Nephron progenitor cell (in vitro differentiated cells): ENCODE measurements around the gene ZMYND8.
"Not testable (repeated sequence)": the region's sequence is repeated elsewhere in the genome, so short reads cannot be mapped to it uniquely, and the experiment has no call there.

Experiments used
- DNase-seq: peaks from one replicate; pipeline ENCODE4 v3.0.0; 2021
- H3K27ac Mint-ChIP-seq: 2 replicates; pipeline ENCODE4 v1.8.0; 2021; ENCODE audit warnings: mild to moderate bottlenecking, moderate library complexity, mixed read lengths
- H3K27me3 Mint-ChIP-seq: 2 replicates; pipeline ENCODE4 v1.8.0; 2021; ENCODE audit warnings: mild to moderate bottlenecking, low read depth, mixed read lengths; ENCODE audit not compliant: poor library complexity
- H3K36me3 Mint-ChIP-seq: 2 replicates; pipeline ENCODE4 v1.8.0; 2021; ENCODE audit warnings: low read depth, mixed read lengths
- H3K4me1 Mint-ChIP-seq: 2 replicates; pipeline ENCODE4 v1.8.0; 2021; ENCODE audit warnings: mixed read lengths
- H3K4me3 Mint-ChIP-seq: 2 replicates; pipeline ENCODE4 v1.8.0; 2021; ENCODE audit warnings: mild to moderate bottlenecking, moderate library complexity, mixed read lengths
- H3K9me3 Mint-ChIP-seq: 2 replicates; pipeline ENCODE4 v1.8.0; 2021; ENCODE audit warnings: mild to moderate bottlenecking, moderate library complexity, mixed read lengths
- CTCF ChIP-seq: fragments of 200-600 bp; sonication (generic); IDR thresholded peaks from 2 replicates; pipeline ENCODE4 v1.5.0; 2021; ENCODE audit warnings: antibody characterized with exemption

The ZMYND8 gene

GRCh38 chr20:47356526-47357295, at the start of gene ZMYND8:
Gene ZMYND8, minus strand, starts transcription at chr20:47356699. Its CDS starts 29 bp downstream, at chr20:47356670.
- Mint-ChIP-seq H3K9me3 (no peaks in the 10 kb centered on the region), H3K4me3 (peak within 1 kb of the TSS; percentile 73), H3K4me1 (no peaks in the 10 kb centered on the region), H3K27ac (peak within 1 kb of the TSS; percentile 100), H3K27me3 (no peaks in the 10 kb centered on the region), H3K36me3 (no peaks in the 10 kb centered on the region)
- DNase-seq: peak; percentile 88
- no peak for TF ChIP-seq CTCF

- H3K4me3 Mint-ChIP-seq: no peak overlapping the region
- H3K36me3 Mint-ChIP-seq: no peaks in the 10 kb centered on the region
- H3K27me3 Mint-ChIP-seq: peaks cover 13% of the 10 kb centered on the region
- no peak for TF ChIP-seq CTCF
- H3K9me3 Mint-ChIP-seq: no peaks in the 10 kb centered on the region
- H3K4me1 Mint-ChIP-seq: no peaks in the 10 kb centered on the region
- H3K27ac Mint-ChIP-seq: no peak overlapping the region
- no peak for DNase-seq
Measured at GRCh38 chr20:47405775-47406325, 49.4 kb upstream of the ZMYND8 start.

GRCh38 chr20:47400685-47401084, 44.2 kb upstream of the ZMYND8 start:
- H3K4me1 Mint-ChIP-seq: peaks cover 5% of the 10 kb centered on the region
- no peak for TF ChIP-seq CTCF
- H3K27me3 Mint-ChIP-seq: peaks cover 10% of the 10 kb centered on the region
- no peak for DNase-seq
- H3K9me3 Mint-ChIP-seq: peaks cover 8% of the 10 kb centered on the region
- H3K4me3 Mint-ChIP-seq: no peak overlapping the region
- no peaks in the 10 kb centered on the region for H3K36me3 Mint-ChIP-seq
- H3K27ac Mint-ChIP-seq: no peak overlapping the region

GRCh38 chr20:47397652-47398301, 41.3 kb upstream of the ZMYND8 start:
- H3K36me3 Mint-ChIP-seq: no peaks in the 10 kb centered on the region
- H3K27ac Mint-ChIP-seq: peak overlapping the region; percentile 20
- no peak for TF ChIP-seq CTCF
- peaks cover 8% of the 10 kb centered on the region for H3K27me3 Mint-ChIP-seq
- H3K4me3 Mint-ChIP-seq: no peak overlapping the region
- H3K9me3 Mint-ChIP-seq: peaks cover 8% of the 10 kb centered on the region
- no peak for DNase-seq
- H3K4me1 Mint-ChIP-seq: peaks cover 5% of the 10 kb centered on the region

GRCh38 chr20:47396762-47397476, 40.4 kb upstream of the ZMYND8 start:
- H3K36me3 Mint-ChIP-seq: no peaks in the 10 kb centered on the region
- peaks cover 8% of the 10 kb centered on the region for H3K27me3 Mint-ChIP-seq
- no peak overlapping the region for H3K4me3 Mint-ChIP-seq
- no peak for TF ChIP-seq CTCF
- peak overlapping the region; percentile 51 for H3K27ac Mint-ChIP-seq
- peaks cover 5% of the 10 kb centered on the region for H3K4me1 Mint-ChIP-seq
- peaks cover 8% of the 10 kb centered on the region for H3K9me3 Mint-ChIP-seq
- DNase-seq: no peak

GRCh38 chr20:47393796-47394514, 37.5 kb upstream of the ZMYND8 start:
- not testable (repeated sequence) for H3K4me1 Mint-ChIP-seq

More at GRCh38 chr20:47393796-47394514, 37.5 kb upstream of the ZMYND8 start:
- H3K4me3 Mint-ChIP-seq, H3K27ac Mint-ChIP-seq, DNase-seq, H3K36me3 Mint-ChIP-seq, H3K27me3 Mint-ChIP-seq: not testable (repeated sequence)
- peaks cover 12% of the 10 kb centered on the region for H3K9me3 Mint-ChIP-seq
